22Rv1 (cell line): ENCODE measurements around the gene ADGRF1.

Source experiments
- CTCF ChIP-seq: fragments of 450-650 bp; IDR thresholded peaks from 2 replicates; pipeline ENCODE4 v1.5.1; 2017; ENCODE audit warnings: mild to moderate bottlenecking
- ZFX ChIP-seq: fragments of 450-650 bp; IDR thresholded peaks from 2 replicates; pipeline ENCODE4 v1.6.1; 2017; ENCODE audit warnings: antibody characterized with exemption, borderline replicate concordance

DNA sequence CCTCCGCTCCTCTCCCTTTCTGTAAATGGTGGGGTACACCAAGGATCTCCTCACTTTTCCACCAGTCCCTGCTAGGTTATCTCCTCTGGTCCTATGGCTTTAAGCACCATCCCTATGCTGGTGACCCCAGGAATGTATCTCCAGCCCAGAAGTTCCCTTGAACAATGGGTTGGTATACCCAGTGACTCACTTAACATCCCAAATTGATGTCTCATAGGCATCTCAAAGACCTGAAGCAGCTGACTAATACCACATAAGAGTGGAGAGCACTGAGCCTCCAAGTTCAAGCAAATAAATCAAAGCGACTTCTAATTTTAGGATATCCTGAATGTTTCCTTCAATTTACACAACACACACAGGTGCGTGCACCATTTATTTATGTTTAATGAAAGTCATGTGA lies 48.3 kb downstream of the ADGRF1 start:
- TF ChIP-seq CTCF: no peak
- no peak for TF ChIP-seq ZFX
